NCI-H2227 treated with DMSO at 0.1 percent for 48 hours (cell line): ENCODE results near the gene DYNC2LI1.

Experiments
- DNase-seq: peaks from one replicate; lab custom pipeline; 2025; lab: John Stamatoyannopoulos, UW

DYNC2LI1 gene

DNA sequence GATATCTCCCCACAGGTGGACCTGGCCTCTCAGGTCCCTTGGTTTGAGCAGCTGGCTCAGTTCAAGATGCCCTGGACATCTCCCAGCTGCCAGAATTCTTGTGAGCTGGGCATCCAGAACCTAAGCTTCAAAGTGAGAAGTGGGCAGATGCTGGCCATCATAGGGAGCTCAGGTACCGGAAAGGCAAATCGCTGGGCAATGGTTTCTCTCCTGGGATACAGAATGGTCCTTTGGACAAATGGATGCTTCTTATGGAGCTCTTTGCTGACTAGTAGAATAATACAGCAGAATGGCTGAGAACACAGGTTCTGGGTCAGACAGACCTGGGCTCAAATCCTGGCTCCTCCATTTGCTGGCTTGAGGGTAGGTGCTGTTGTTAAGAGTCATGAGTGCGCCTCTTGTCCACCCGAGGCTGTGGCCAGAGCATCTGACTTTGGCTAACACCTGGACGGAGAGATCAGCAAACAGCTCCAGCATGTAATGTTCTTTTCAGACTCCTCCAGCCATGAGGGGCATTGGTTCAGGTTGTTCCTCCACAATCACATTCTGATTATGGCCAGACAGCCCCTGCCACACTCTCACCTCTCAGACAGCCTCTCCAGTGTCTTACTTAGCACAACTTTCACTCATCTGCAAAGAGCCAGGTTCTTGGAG, 72.4 kb downstream of the DYNC2LI1 start:
- no peak for DNase-seq

GRCh38 chr2:43848214-43848613, 74.4 kb downstream of the DYNC2LI1 start:
- DNase-seq = no peak

DNA sequence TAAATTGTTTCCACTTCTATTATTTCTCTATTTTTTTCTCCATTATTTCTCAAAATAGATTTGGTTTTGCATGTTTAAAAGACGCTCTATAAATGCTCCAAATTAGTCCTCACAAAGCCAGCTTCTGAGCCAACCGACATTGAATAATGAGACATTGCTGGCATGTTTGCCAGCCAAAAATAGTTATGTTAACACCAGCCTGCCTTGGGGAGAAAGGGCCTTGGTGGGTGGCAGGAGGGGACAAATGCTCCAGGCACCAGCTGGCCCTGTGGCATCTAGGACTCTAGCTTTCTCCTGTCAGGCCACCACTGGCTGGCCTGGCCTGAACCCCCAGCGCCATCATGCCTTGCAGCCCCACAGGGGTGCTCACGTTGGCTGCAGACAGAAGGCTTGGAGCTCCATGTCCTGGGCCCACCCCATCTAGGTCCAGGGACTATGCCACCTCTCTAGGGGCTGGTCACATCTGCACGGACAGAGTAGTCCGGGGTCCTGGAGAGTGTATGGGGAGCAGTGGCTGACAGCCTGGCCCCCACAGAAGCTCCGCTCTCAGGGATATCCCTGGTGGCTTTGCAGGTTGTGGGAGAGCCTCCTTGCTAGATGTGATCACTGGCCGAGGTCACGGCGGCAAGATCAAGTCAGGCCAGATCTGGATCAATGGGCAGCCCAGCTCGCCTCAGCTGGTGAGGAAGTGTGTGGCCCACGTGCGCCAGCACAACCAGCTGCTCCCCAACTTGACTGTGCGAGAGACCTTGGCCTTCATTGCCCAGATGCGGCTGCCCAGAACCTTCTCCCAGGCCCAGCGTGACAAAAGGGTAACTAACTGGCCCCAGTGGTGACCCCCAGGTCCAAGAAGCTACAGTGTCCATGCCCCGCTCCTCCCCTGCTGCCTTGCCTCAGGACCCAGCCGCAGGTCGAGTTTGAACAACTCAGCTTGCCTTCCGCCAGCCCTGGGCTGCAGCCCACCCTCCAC, 77.5 kb downstream of the DYNC2LI1 start:
- no peak for DNase-seq

GRCh38 chr2:43852196-43852730, 78.4 kb downstream of the DYNC2LI1 start:
- DNase-seq = no peak

- DNase-seq = no peak
These were observed 79.6 kb downstream of the DYNC2LI1 start for GRCh38 chr2:43853141-43854081.

GRCh38 chr2:43854671-43855070, 80.8 kb downstream of the DYNC2LI1 start:
- DNase-seq = no peak

DNA sequence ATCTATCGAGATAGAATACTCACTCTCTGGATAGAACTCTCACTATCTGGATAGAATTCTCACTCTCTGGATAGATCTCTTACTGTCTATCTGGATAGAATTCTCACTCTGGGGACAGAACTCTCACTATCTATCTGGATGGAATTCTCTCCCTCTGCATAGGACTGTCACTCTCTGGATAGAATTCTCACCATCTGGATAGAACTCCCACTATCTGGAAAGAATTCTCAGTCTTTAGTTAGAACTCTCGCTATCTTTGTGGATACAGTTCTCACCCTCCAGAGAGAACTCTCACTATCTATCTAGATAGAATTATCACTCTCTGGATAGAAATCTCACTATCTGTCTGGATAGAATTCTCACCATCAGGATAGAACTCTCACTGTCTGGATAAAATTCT, 81.5 kb downstream of the DYNC2LI1 start:
- no peak for DNase-seq
